CMK (cell line): ENCODE results near the gene CRELD2.
A peak's percentile ranks its signal among the peaks of the same experiment; 100 is the strongest.

Experiments used
- DNase-seq: peaks from one replicate; pipeline ENCODE4 v3.0.0-alpha.2; 2010; ENCODE audit warnings: low read depth

The CRELD2 gene

GRCh38 chr22:49917974-49918910 is at the start of gene CRELD2, which contains the start of gene ALG12:
Gene CRELD2 (plus strand): TSS chr22:49918634. CDS start chr22:49918770, 136 bp downstream.
Gene ALG12 (minus strand): TSS chr22:49918438. CDS start chr22:49913765, 4,673 bp downstream.
- peak; percentile 90 for DNase-seq

GRCh38 chr22:49869086-49869830 is 49.2 kb upstream of the CRELD2 start:
- DNase-seq, result no peak

- no peak for DNase-seq
Measured at GRCh38 chr22:49869845-49870712, 48.4 kb upstream of the CRELD2 start.

GRCh38 chr22:49871482-49871881 is 47.0 kb upstream of the CRELD2 start:
- DNase-seq, result no peak

GRCh38 chr22:49872347-49872746 is 46.1 kb upstream of the CRELD2 start:
- DNase-seq, result no peak

- no peak for DNase-seq
Measured at GRCh38 chr22:49873228-49873940, 45.0 kb upstream of the CRELD2 start.

- DNase-seq, result no peak
Measured at GRCh38 chr22:49877642-49878041, 40.8 kb upstream of the CRELD2 start.

GRCh38 chr22:49878206-49878605 is 40.2 kb upstream of the CRELD2 start:
- DNase-seq, result no peak

- DNase-seq, result no peak
Measured at GRCh38 chr22:49879871-49880270, 38.6 kb upstream of the CRELD2 start.

- no peak for DNase-seq
Measured at GRCh38 chr22:49880281-49880680, 38.2 kb upstream of the CRELD2 start.

GRCh38 chr22:49881856-49882255 is 36.6 kb upstream of the CRELD2 start:
- DNase-seq, result no peak

- no peak for DNase-seq
Measured at GRCh38 chr22:49882519-49883293, 35.7 kb upstream of the CRELD2 start.

- DNase-seq, result no peak
Measured at GRCh38 chr22:49883294-49883640, 35.2 kb upstream of the CRELD2 start.

GRCh38 chr22:49884075-49884474 is 34.4 kb upstream of the CRELD2 start:
- DNase-seq, result no peak

GRCh38 chr22:49884503-49885260 is 33.8 kb upstream of the CRELD2 start:
- no peak for DNase-seq

- DNase-seq, result no peak
Measured at GRCh38 chr22:49885281-49885680, 33.2 kb upstream of the CRELD2 start.

- DNase-seq, result no peak
Measured at GRCh38 chr22:49885881-49886280, 32.6 kb upstream of the CRELD2 start.

GRCh38 chr22:49886346-49887063 is 31.9 kb upstream of the CRELD2 start:
- no peak for DNase-seq

- no peak for DNase-seq
Measured at GRCh38 chr22:49887064-49887451, 31.4 kb upstream of the CRELD2 start.
